ENCODE results near the gene GRIP2.

Gene GRIP2

GRCh38 chr3:14561051-14561960 lies 21.2 kb upstream of the GRIP2 start:
- DNase-seq (ENCODE audit: low read depth): no peak

GRCh38 chr3:14560110-14560509 lies 20.0 kb upstream of the GRIP2 start:
- no peak for DNase-seq (ENCODE audit: low read depth)

GRCh38 chr3:14558029-14558428 lies 17.9 kb upstream of the GRIP2 start:
- no peak for DNase-seq (ENCODE audit: low read depth)

- no peak for DNase-seq (ENCODE audit: low read depth)
Measured at GRCh38 chr3:14555835-14556234, 15.7 kb upstream of the GRIP2 start.

- no peak for DNase-seq (ENCODE audit: low read depth)
Measured at GRCh38 chr3:14554715-14555114, 14.6 kb upstream of the GRIP2 start.

GRCh38 chr3:14553871-14554270 lies 13.7 kb upstream of the GRIP2 start:
- DNase-seq (ENCODE audit: low read depth): no peak

GRCh38 chr3:14552717-14553116 lies 12.6 kb upstream of the GRIP2 start:
- no peak for DNase-seq (ENCODE audit: low read depth)

GRCh38 chr3:14552041-14552648 lies 12.0 kb upstream of the GRIP2 start:
- DNase-seq (ENCODE audit: low read depth): no peak

- DNase-seq (ENCODE audit: low read depth): no peak
Measured at GRCh38 chr3:14550651-14551611, 10.8 kb upstream of the GRIP2 start.

GRCh38 chr3:14550181-14550580 lies 10.0 kb upstream of the GRIP2 start:
- no peak for DNase-seq (ENCODE audit: low read depth)

- DNase-seq (ENCODE audit: low read depth): no peak
Measured at GRCh38 chr3:14549256-14549919, 9.2 kb upstream of the GRIP2 start.

- no peak for DNase-seq (ENCODE audit: low read depth)
Measured at GRCh38 chr3:14548321-14548729, 8.2 kb upstream of the GRIP2 start.

GRCh38 chr3:14547693-14548092 lies 7.6 kb upstream of the GRIP2 start:
- DNase-seq (ENCODE audit: low read depth): no peak

GRCh38 chr3:14546041-14546440 lies 5.9 kb upstream of the GRIP2 start:
- DNase-seq (ENCODE audit: low read depth): no peak

- DNase-seq (ENCODE audit: low read depth): no peak
Measured at GRCh38 chr3:14545251-14545635, 5.1 kb upstream of the GRIP2 start.

- DNase-seq (ENCODE audit: low read depth): no peak
Measured at GRCh38 chr3:14544282-14545250, 4.4 kb upstream of the GRIP2 start.

- DNase-seq (ENCODE audit: low read depth): no peak
Measured at GRCh38 chr3:14543446-14543845, 3.3 kb upstream of the GRIP2 start.

- DNase-seq (ENCODE audit: low read depth): no peak
Measured at GRCh38 chr3:14542656-14543055, 2.5 kb upstream of the GRIP2 start.

GRCh38 chr3:14541646-14542045 lies 1.5 kb upstream of the GRIP2 start:
- no peak for DNase-seq (ENCODE audit: low read depth)

GRCh38 chr3:14540821-14541385 lies 761 bp upstream of the GRIP2 start:
- no peak for DNase-seq (ENCODE audit: low read depth)

Measured in HS-27A (cell line).